D721Med (cell line): ENCODE results near the gene CHST8.

ENCODE experiments used
- DNase-seq: peaks from one replicate; pipeline ENCODE4 v3.0.0; 2011; ENCODE audit warnings: low spot score; ENCODE audit not compliant: insufficient read length
- FAIRE-seq: peaks from 2 replicates; lab custom pipeline; 2011; peaks lifted over from hg19 to GRCh38; lab: Jason Lieb, UNC
- CTCF ChIP-seq: IDR thresholded peaks from 2 replicates; pipeline ENCODE4 v1.5.1; 2012; ENCODE audit warnings: mild to moderate bottlenecking, control low read depth; ENCODE audit not compliant: insufficient read depth; ENCODE audit errors: missing control alignments

Gene CHST8

DNA sequence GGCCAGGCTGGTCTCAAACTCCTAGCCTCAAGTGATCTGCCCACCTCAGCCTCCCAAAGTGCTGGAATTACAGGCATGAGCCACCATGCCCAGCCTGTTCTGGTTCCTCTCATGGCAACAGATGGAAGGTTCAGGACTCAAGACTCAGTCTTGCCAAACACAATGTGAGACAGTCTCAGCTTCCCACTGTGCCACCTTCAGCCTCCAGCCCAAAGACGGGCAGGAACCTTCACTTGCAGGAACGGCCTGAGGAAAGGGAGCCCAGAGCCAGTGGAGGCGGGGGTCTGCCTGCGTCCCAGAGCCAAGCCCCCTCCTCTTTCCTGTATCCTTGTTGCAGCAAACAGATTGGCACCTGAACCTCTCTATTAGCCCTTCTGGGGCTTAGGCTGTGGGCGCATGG lies 2.9 kb upstream of the CHST8 start:
- TF ChIP-seq CTCF: no peak
- FAIRE-seq (no peak), DNase-seq (no peak)

- no peak for FAIRE-seq
- TF ChIP-seq CTCF: no peak
- no peak for DNase-seq
Observed at GRCh38 chr19:33620611-33621010, 1.1 kb upstream of the CHST8 start.

DNA sequence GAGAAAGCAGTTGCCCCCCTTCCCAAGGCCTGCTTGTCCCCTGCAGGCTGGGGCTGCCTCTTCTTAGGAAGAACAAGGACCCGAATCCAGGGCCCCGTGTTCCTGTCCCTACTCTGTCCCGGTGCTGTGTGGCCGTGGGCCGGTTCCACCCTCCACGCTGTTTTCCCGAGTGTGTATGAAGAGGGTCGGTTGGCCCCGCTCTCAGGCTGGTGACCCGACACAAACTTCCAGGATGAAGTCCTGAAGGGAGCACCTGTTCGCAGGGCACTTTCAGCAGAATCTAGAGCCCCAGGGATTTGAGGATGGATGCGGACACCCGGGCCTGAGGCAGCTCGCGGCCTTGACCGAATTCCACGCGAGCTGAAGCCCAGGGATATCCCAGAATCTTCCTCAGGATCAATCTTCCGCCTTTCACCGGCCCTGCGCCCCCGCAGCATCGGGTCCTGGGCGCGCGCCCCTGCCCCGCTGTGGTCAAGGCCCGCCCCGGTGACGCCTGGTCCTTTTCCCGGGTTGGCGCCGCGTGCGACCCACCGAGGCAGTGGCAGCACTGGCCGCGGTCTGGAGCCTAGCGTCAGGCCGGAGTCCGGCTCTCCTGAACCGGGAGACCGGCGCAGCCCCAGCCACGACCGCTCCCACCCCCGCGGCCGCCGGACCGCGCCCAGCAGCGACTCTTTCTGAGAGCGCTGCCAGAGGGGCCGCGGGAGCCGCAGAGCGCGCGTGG lies 528 bp upstream of the CHST8 start:
- TF ChIP-seq CTCF: no peak
- FAIRE-seq: no peak

GRCh38 chr19:33622505-33622808 lies 704 bp downstream of the CHST8 start:
- TF ChIP-seq CTCF: no peak
- FAIRE-seq (no peak), DNase-seq (no peak)

More for the DNA sequence above, 528 bp upstream of the CHST8 start:
- DNase-seq: no peak

GRCh38 chr19:33622809-33623511 lies 1.2 kb downstream of the CHST8 start:
- TF ChIP-seq CTCF: no peak
- no peak for DNase-seq
- FAIRE-seq: no peak

GRCh38 chr19:33624586-33624985 lies 2.8 kb downstream of the CHST8 start:
- FAIRE-seq (no peak), DNase-seq (no peak)
- TF ChIP-seq CTCF: no peak

- TF ChIP-seq CTCF: no peak
- FAIRE-seq: no peak
- DNase-seq: no peak
Observed at GRCh38 chr19:33627526-33627925, 5.8 kb downstream of the CHST8 start.
